ENCODE measurements around the gene FZD10.

Gene FZD10

GRCh38 chr12:130204541-130204953, 42.3 kb downstream of the FZD10 start:
- no peak for ATAC-seq
- no peak for TF ChIP-seq RARB (CRISPR knock-in tag; IDR thresholded peaks at IDR 0.05)
- TF ChIP-seq PPARA (CRISPR knock-in tag; IDR thresholded peaks at IDR 0.05; ENCODE audit: borderline replicate concordance): no peak
- no peak for TF ChIP-seq ZNF70 (CRISPR knock-in tag; IDR thresholded peaks at IDR 0.05)
- no peak for TF ChIP-seq ESRRG (CRISPR knock-in tag; IDR thresholded peaks at IDR 0.05)

DNA sequence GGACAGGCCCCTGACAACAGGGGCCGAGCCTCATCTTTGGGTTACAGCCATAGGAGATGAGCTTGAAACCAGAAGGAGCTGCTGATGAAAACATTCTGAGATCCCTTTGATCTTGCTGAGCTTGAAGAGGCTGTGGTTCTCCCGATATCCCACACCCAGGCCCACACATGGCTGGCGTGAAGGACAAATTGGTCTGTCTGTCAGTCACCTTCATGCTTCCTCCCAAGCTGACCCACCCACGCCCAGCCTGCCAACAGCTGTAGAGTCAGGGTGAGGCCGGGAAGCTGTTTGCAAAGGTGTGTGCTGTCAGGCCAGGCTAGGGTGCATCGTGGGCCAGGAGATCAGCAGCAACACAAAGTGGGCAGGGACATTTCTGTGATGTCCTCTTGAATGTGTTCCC, 43.2 kb downstream of the FZD10 start:
- no peak for ATAC-seq

DNA sequence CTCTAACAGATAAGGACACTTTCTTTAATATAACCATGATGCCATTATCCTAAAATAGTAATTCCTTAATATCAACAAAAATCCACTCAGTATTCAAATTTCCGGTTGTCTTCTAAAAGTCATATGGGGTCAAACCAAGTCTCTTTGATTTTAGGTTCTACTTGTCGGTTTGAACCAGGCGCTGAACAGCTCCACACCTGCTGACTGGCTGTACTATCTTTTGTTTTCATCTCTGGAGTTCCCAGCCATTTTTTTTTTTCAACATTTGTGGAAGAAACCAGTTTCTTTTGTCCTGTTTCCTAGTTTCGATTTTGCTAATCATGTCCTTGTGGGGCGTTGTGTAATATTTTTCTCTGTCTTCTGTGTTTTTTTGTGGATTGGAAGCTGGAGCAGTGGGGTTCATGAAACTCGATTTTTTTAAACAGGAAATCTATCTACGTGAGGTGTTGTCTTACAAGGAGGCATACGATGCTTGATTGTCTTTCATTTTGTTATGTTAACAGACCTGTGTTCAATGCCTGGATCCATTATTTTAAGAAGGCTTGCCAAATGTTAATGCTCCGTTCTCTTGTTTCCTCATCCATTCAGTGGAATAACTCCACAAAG, 50.2 kb downstream of the FZD10 start:
- no peak for TF ChIP-seq OSR1 (CRISPR knock-in tag; IDR thresholded peaks at IDR 0.05)
- no peak for TF ChIP-seq ESRRG (CRISPR knock-in tag; IDR thresholded peaks at IDR 0.05)
- TF ChIP-seq ISL1 (CRISPR knock-in tag; IDR thresholded peaks at IDR 0.05): no peak
- TF ChIP-seq, protein P1, sequence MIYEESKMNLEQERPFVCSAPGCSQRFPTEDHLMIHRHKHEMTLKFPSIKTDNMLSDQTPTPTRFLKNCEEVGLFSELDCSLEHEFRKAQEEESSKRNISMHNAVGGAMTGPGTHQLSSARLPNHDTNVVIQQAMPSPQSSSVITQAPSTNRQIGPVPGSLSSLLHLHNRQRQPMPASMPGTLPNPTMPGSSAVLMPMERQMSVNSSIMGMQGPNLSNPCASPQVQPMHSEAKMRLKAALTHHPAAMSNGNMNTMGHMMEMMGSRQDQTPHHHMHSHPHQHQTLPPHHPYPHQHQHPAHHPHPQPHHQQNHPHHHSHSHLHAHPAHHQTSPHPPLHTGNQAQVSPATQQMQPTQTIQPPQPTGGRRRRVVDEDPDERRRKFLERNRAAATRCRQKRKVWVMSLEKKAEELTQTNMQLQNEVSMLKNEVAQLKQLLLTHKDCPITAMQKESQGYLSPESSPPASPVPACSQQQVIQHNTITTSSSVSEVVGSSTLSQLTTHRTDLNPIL (CRISPR knock-in tag; IDR thresholded peaks at IDR 0.05; ENCODE audit: low read depth): no peak
- no peak for TF ChIP-seq SNAI2 (CRISPR knock-in tag; IDR thresholded peaks at IDR 0.05)
- ATAC-seq: no peak

More for the DNA sequence above, 43.2 kb downstream of the FZD10 start:
- no peak for TF ChIP-seq ZFP30 (CRISPR knock-in tag; IDR thresholded peaks at IDR 0.05)

GRCh38 chr12:130213249-130213648, 51.0 kb downstream of the FZD10 start:
- no peak for ATAC-seq
- no peak for TF ChIP-seq BACH2 (CRISPR knock-in tag; IDR thresholded peaks at IDR 0.05; ENCODE audit: borderline replicate concordance)
- TF ChIP-seq CSRNP3 (CRISPR knock-in tag; IDR thresholded peaks at IDR 0.05): no peak
- TF ChIP-seq OSR1 (CRISPR knock-in tag; IDR thresholded peaks at IDR 0.05): no peak
- TF ChIP-seq ZFP30 (CRISPR knock-in tag; IDR thresholded peaks at IDR 0.05): no peak
- TF ChIP-seq ZC3H10 (CRISPR knock-in tag; IDR thresholded peaks at IDR 0.05): no peak
- TF ChIP-seq ZNF565 (CRISPR knock-in tag; conservative IDR thresholded peaks at IDR 0.05; ENCODE audit: low read depth): no peak
- TF ChIP-seq, protein P2, sequence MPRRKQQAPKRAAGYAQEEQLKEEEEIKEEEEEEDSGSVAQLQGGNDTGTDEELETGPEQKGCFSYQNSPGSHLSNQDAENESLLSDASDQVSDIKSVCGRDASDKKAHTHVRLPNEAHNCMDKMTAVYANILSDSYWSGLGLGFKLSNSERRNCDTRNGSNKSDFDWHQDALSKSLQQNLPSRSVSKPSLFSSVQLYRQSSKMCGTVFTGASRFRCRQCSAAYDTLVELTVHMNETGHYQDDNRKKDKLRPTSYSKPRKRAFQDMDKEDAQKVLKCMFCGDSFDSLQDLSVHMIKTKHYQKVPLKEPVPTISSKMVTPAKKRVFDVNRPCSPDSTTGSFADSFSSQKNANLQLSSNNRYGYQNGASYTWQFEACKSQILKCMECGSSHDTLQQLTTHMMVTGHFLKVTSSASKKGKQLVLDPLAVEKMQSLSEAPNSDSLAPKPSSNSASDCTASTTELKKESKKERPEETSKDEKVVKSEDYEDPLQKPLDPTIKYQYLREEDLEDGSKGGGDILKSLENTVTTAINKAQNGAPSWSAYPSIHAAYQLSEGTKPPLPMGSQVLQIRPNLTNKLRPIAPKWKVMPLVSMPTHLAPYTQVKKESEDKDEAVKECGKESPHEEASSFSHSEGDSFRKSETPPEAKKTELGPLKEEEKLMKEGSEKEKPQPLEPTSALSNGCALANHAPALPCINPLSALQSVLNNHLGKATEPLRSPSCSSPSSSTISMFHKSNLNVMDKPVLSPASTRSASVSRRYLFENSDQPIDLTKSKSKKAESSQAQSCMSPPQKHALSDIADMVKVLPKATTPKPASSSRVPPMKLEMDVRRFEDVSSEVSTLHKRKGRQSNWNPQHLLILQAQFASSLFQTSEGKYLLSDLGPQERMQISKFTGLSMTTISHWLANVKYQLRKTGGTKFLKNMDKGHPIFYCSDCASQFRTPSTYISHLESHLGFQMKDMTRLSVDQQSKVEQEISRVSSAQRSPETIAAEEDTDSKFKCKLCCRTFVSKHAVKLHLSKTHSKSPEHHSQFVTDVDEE (CRISPR knock-in tag; IDR thresholded peaks at IDR 0.05): no peak
- TF ChIP-seq ZFP3 (CRISPR knock-in tag; IDR thresholded peaks at IDR 0.05): no peak
- no peak for TF ChIP-seq PATZ1 (CRISPR knock-in tag; IDR thresholded peaks at IDR 0.05; ENCODE audit: borderline replicate concordance)
- TF ChIP-seq, protein P3, sequence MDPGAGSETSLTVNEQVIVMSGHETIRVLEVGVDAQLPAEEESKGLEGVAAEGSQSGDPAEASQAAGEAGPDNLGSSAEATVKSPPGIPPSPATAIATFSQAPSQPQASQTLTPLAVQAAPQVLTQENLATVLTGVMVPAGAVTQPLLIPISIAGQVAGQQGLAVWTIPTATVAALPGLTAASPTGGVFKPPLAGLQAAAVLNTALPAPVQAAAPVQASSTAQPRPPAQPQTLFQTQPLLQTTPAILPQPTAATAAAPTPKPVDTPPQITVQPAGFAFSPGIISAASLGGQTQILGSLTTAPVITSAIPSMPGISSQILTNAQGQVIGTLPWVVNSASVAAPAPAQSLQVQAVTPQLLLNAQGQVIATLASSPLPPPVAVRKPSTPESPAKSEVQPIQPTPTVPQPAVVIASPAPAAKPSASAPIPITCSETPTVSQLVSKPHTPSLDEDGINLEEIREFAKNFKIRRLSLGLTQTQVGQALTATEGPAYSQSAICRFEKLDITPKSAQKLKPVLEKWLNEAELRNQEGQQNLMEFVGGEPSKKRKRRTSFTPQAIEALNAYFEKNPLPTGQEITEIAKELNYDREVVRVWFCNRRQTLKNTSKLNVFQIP (CRISPR knock-in tag; IDR thresholded peaks at IDR 0.05; ENCODE audit: borderline replicate concordance, low read depth): no peak
- TF ChIP-seq CSDC2 (CRISPR knock-in tag; IDR thresholded peaks at IDR 0.05): no peak
- no peak for TF ChIP-seq GLIS3 (CRISPR knock-in tag; IDR thresholded peaks at IDR 0.05)
- TF ChIP-seq ZNF8 (CRISPR knock-in tag; IDR thresholded peaks at IDR 0.05): no peak
- no peak for TF ChIP-seq PPARA (CRISPR knock-in tag; IDR thresholded peaks at IDR 0.05; ENCODE audit: borderline replicate concordance)
- TF ChIP-seq RARB (CRISPR knock-in tag; IDR thresholded peaks at IDR 0.05): no peak
- no peak for TF ChIP-seq ISL1 (CRISPR knock-in tag; IDR thresholded peaks at IDR 0.05)

Data from SK-N-SH treated with all-trans-retinoic acid at 6 μM for 48 hours (cell line).